ENCODE data around the gene PRKN. TPM values are rescaled to one million over a fixed set of nuclear protein-coding genes. Genes with fewer than 3 reads are reported as not detected.

The PRKN gene
- total RNA-seq, 1 experiment from 2014 or later = 0.46 TPM

GRCh38 chr6:161684731-161685475 lies 1042.7 kb downstream of the PRKN start:
- no peak overlapping the region for H3K27ac ChIP-seq (ENCODE audit: low read length)
- ChIA-PET CTCF (no interaction called here), POLR2A (no interaction called here)
- TF ChIP-seq POLR2AphosphoS5 (IDR thresholded peaks at IDR 0.05; ENCODE audit: low read depth, low read length) (no peak), CTCF (IDR thresholded peaks at IDR 0.05) (no peak), SIN3A (IDR thresholded peaks at IDR 0.05; ENCODE audit: borderline replicate concordance, insufficient read depth, low read depth, low read length) (no peak)
- H3K4me1 ChIP-seq (ENCODE audit: control insufficient read depth, insufficient read depth, low read length) = no peaks in the 10 kb centered on the region
- no peaks in the 10 kb centered on the region for H3K9me3 ChIP-seq (ENCODE audit: control insufficient read depth, insufficient read depth, low read depth, low read length)
- intact Hi-C loops (cut with micrococcal nuclease; ENCODE audit: unreplicated experiment) (no loop called here), in situ Hi-C loops (cut with HindIII; ENCODE audit: low pct_unique_long_range_greater_than_20kb, low sequenced_read_pairs) (no loop called here)
- no peak overlapping the region for H3K4me3 ChIP-seq (ENCODE audit: low read depth in 2 of 2, low read length in 2 of 2)
- ATAC-seq (no peak), DNase-seq (ENCODE audit: low read depth, low spot score) (no peak)
- no TSS peak for BruUV-seq (replicated peaks)
- H3K27me3 ChIP-seq (ENCODE audit: control insufficient read depth, insufficient read depth, low read length) = no peaks in the 10 kb centered on the region
- H3K36me3 ChIP-seq (ENCODE audit: control insufficient read depth, insufficient read depth, low read length) = no peaks in the 10 kb centered on the region

- in situ Hi-C loops (cut with HindIII; ENCODE audit: low pct_unique_long_range_greater_than_20kb, low sequenced_read_pairs) = no loop called here
Observed at GRCh38 chr6:161683400-161683799, 1044.2 kb downstream of the PRKN start.

More at GRCh38 chr6:161683400-161683799, 1044.2 kb downstream of the PRKN start:
- Histone ChIP-seq H3K27ac (ENCODE audit: low read length) (no peak overlapping the region), H3K36me3 (ENCODE audit: control insufficient read depth, insufficient read depth, low read length) (no peaks in the 10 kb centered on the region), H3K4me3 (ENCODE audit: low read depth in 2 of 2, low read length in 2 of 2) (no peak overlapping the region), H3K4me1 (ENCODE audit: control insufficient read depth, insufficient read depth, low read length) (no peaks in the 10 kb centered on the region), H3K9me3 (ENCODE audit: control insufficient read depth, insufficient read depth, low read depth, low read length) (no peaks in the 10 kb centered on the region), H3K27me3 (ENCODE audit: control insufficient read depth, insufficient read depth, low read length) (no peaks in the 10 kb centered on the region)
- ATAC-seq (no peak), DNase-seq (ENCODE audit: low read depth, low spot score) (no peak)
- CTCF ChIA-PET = no interaction called here
- intact Hi-C loops (cut with micrococcal nuclease; ENCODE audit: unreplicated experiment) = no loop called here
- TF ChIP-seq POLR2AphosphoS5 (IDR thresholded peaks at IDR 0.05; ENCODE audit: low read depth, low read length) = no peak
- TF ChIP-seq TCF7L2 (IDR thresholded peaks at IDR 0.05; ENCODE audit: low read depth, low read length) = no peak
- TF ChIP-seq SIN3A (IDR thresholded peaks at IDR 0.05; ENCODE audit: borderline replicate concordance, insufficient read depth, low read depth, low read length) = no peak
- no peak for TF ChIP-seq CTCF (IDR thresholded peaks at IDR 0.05)
- TF ChIP-seq REST (IDR thresholded peaks at IDR 0.05; ENCODE audit: insufficient read depth in 1 of 2, low read depth in 2 of 2, low read length in 1 of 2) = no peak
- POLR2A ChIA-PET = no interaction called here
- BruUV-seq (replicated peaks) = no TSS peak
